Ovary (tissue), 9 donors: ENCODE data around the gene ZNF296. TPM values are rescaled to one million over a fixed set of nuclear protein-coding genes. Genes with fewer than 3 reads are reported as not detected.

ENCODE experiments used
- DNase-seq, 5 donors: peaks; one replicate each; pipeline ENCODE4 v3.0.0-alpha.2; 2019 to 2020
- H3K27ac ChIP-seq, 2 donors: fragments of 200-600 bp; one replicate each; pipeline versions ENCODE4 v1.5.1 to v1.8.0; 2019 to 2022
- H3K27me3 ChIP-seq: fragments of 200-600 bp; one replicate; pipeline ENCODE4 v1.8.0; 2022
- H3K36me3 ChIP-seq: fragments of 200-600 bp; sonication (generic); one replicate; pipeline ENCODE4 v1.5.1; 2019
- H3K4me1 ChIP-seq: one replicate; pipeline ENCODE4 v1.8.1; 2013; ENCODE audit warnings: mild to moderate bottlenecking, moderate library complexity; ENCODE audit not compliant: insufficient read depth
- H3K4me3 ChIP-seq: fragments of 200-600 bp; sonication (generic); one replicate; pipeline ENCODE4 v1.5.1; 2017
- H3K9me3 ChIP-seq, 2 donors: fragments of 200-600 bp in 1 of 2; sonication (generic) in 1 of 2; one replicate each; pipeline versions ENCODE4 v1.5.1 to v1.8.1; 2013 to 2019; ENCODE audit warnings: mild to moderate bottlenecking in 1 of 2, moderate library complexity in 1 of 2
- CTCF ChIP-seq, 3 donors: fragments of 450-650 bp in 2 of 3; fragments of 200-600 bp in 1 of 3; IDR thresholded peaks; one replicate each; pipeline versions ENCODE4 v1.5.1 to v1.8.0; 2016 to 2022; ENCODE audit warnings: antibody characterized with exemption in 3 of 3, mild to moderate bottlenecking in 1 of 3
- EP300 ChIP-seq: sonication (generic); formaldehyde crosslinking; IDR thresholded peaks from one replicate; pipeline ENCODE4 v1.6.1; 2017; ENCODE audit warnings: antibody characterized with exemption
- POLR2A ChIP-seq: fragments of 450-650 bp; IDR thresholded peaks from one replicate; pipeline ENCODE4 v1.6.1; 2017; ENCODE audit warnings: antibody characterized with exemption, mild to moderate bottlenecking, moderate library complexity
- WGBS, 3 donors: extraction: QIAGEN DNeasy Blood & Tissue Kit in 1 of 3; methylation state at CpG; one replicate each; pipeline versions ENCODE4 v1.1.5 to v1.1.7; 2013 to 2017; 5-methylcytosine and 5-hydroxymethylcytosine counted together
- intact Hi-C, 4 donors: fragments of 100-400 bp; cut with DNase I; formaldehyde crosslinking; loops; one replicate each; pipeline versions ENCODE4 v1.11.0 to v1.15.1; 2022 to 2023
- polyA plus RNA-seq, 2 donors: library from polyadenylated mRNA; stranded (reverse); fragments of 200-250 nt in 1 of 2; fragments of 350-450 nt in 1 of 2; fragmentation: Illumina TruSeq in 1 of 2; extraction: RNeasy Lipid Tissue Mini Kit (QIAGEN cat#74804) in 1 of 2; gene quantifications; one replicate each; pipeline ENCODE4 v1.2.3, GENCODE V29; 2013 to 2014
- total RNA-seq, 7 donors: library from RNA; depleted of rRNA in 2 of 7; stranded (reverse); fragments of >200 nt in 2 of 7; fragmentation: NEBNext Ultra II Directional in 3 of 7; extraction: Animal tissue kit (Norgen Biotek cat#: 25700) in 3 of 7; gene quantifications; one replicate each; pipeline versions ENCODE4 v1.1.0 to v1.2.4, GENCODE V29; 2016 to 2023
- donor health status: DM: no; HTN: no; CAD: no; lungs with moderate emphysema.
- donor health status: DM: no; HTN: no; CAD: no.
- donor health status: Bipolar disorder and iron deficiency.
- donor health status: DM: yes; HTN: yes; CAD: no.
- donor health status: DM: no; HTN: no; CAD: no.
- donor health status: DM: yes; HTN: yes; CAD: no.

Gene ZNF296
- total and polyA plus RNA-seq, 9 donors, result 0.24 to 2.4 (median 0.41) TPM; not detected in 1

GRCh38 chr19:45070861-45071544 is 5.3 kb downstream of the ZNF296 start:
- Histone ChIP-seq H3K36me3 (no peaks in the 10 kb centered on the region), H3K4me3 (no peak overlapping the region), H3K27me3 (no peaks in the 10 kb centered on the region), H3K9me3 (no peaks in the 10 kb centered on the region), H3K27ac (no peak overlapping the region), H3K4me1 (peaks cover 4% of the 10 kb centered on the region)
- TF ChIP-seq EP300 (no peak), POLR2A (no peak), CTCF (IDR thresholded peaks at IDR 0.05) (no peak)
- DNase-seq, result no peak
- 85 to 90% (median 87%) methylated on average over 19 of the region's 19 CpGs for WGBS, 3 donors
- intact Hi-C loops, result no loop called here

- Histone ChIP-seq H3K4me3 (no peak overlapping the region), H3K36me3 (no peaks in the 10 kb centered on the region), H3K4me1 (no peaks in the 10 kb centered on the region), H3K9me3 (no peaks in the 10 kb centered on the region), H3K27me3 (no peaks in the 10 kb centered on the region), H3K27ac (no peak overlapping the region)
- intact Hi-C loops, result no loop called here
- TF ChIP-seq POLR2A, result no peak
- TF ChIP-seq EP300, result no peak
- TF ChIP-seq CTCF (IDR thresholded peaks at IDR 0.05), result no peak
- 79 to 86% (median 81%) methylated on average over 6 of the region's 6 CpGs for WGBS, 3 donors
- no peak for DNase-seq
These were observed 6.1 kb downstream of the ZNF296 start for GRCh38 chr19:45070214-45070613.

GRCh38 chr19:45069056-45069455 is 7.2 kb downstream of the ZNF296 start:
- Histone ChIP-seq H3K4me1 (no peaks in the 10 kb centered on the region), H3K27ac (no peak overlapping the region), H3K4me3 (no peak overlapping the region), H3K27me3 (no peaks in the 10 kb centered on the region), H3K9me3 (no peaks in the 10 kb centered on the region), H3K36me3 (peaks cover under 1% of the 10 kb centered on the region)
- WGBS, 3 donors, result 74 to 78% (median 75%) methylated on average over 13 of the region's 13 CpGs
- no peak for DNase-seq
- TF ChIP-seq POLR2A (no peak), CTCF (IDR thresholded peaks at IDR 0.05) (no peak), EP300 (no peak)
- intact Hi-C loops, result no loop called here

- H3K4me1 ChIP-seq, result no peaks in the 10 kb centered on the region
- H3K27me3 ChIP-seq, result no peaks in the 10 kb centered on the region
- no peaks in the 10 kb centered on the region for H3K9me3 ChIP-seq
- H3K4me3 ChIP-seq, result no peak overlapping the region
- intact Hi-C loops, result no loop called here
- peaks cover 4% of the 10 kb centered on the region for H3K36me3 ChIP-seq
- TF ChIP-seq POLR2A, result no peak
- no peak for TF ChIP-seq EP300
- H3K27ac ChIP-seq, result no peak overlapping the region
- no peak for DNase-seq
- WGBS, 3 donors, result 74 to 82% (median 75%) methylated on average over 9 to 10 of the region's 10 CpGs
These were observed 8.2 kb downstream of the ZNF296 start for GRCh38 chr19:45068041-45068440.

- no peak overlapping the region for H3K4me3 ChIP-seq
- DNase-seq, result no peak
- H3K27me3 ChIP-seq, result no peaks in the 10 kb centered on the region
- 91 to 92% (median 91%) methylated on average over 35 to 38 of the region's 38 CpGs for WGBS, 3 donors
- no peak overlapping the region for H3K27ac ChIP-seq
- peaks cover 4% of the 10 kb centered on the region for H3K36me3 ChIP-seq
- no peaks in the 10 kb centered on the region for H3K4me1 ChIP-seq
- H3K9me3 ChIP-seq, result no peaks in the 10 kb centered on the region
- intact Hi-C loops, result no loop called here
- TF ChIP-seq POLR2A (no peak), EP300 (no peak), CTCF (IDR thresholded peaks at IDR 0.05) (no peak)
These were observed 9.2 kb downstream of the ZNF296 start for GRCh38 chr19:45066921-45067661.
